Left ventricle myocardium inferior (tissue), 1 donor: ENCODE measurements around the gene PLCB1. TPM values are rescaled to one million over a fixed set of nuclear protein-coding genes. Genes with fewer than 3 reads are reported as not detected.

Experiments used
- DNase-seq: peaks from one replicate; pipeline ENCODE4 v3.0.0-alpha.2; 2020
- H3K27ac ChIP-seq: fragments of 200-600 bp; replicated peaks from 2 replicates; pipeline ENCODE4 v1.8.0; 2021
- H3K27me3 ChIP-seq: fragments of 200-600 bp; 2 replicates; pipeline ENCODE4 v1.8.0; 2021; ENCODE audit warnings: low read depth
- H3K36me3 ChIP-seq: fragments of 200-600 bp; 2 replicates; pipeline ENCODE4 v1.8.0; 2021
- H3K4me1 ChIP-seq: fragments of 200-600 bp; 2 replicates; pipeline ENCODE4 v1.8.0; 2021
- H3K4me3 ChIP-seq: fragments of 200-600 bp; 2 replicates; pipeline ENCODE4 v1.8.0; 2021; ENCODE audit warnings: mild to moderate bottlenecking, moderate library complexity
- H3K9me3 ChIP-seq: fragments of 200-600 bp; replicated peaks from 2 replicates; pipeline ENCODE4 v1.8.0; 2021
- intact Hi-C: fragments of 100-400 bp; cut with micrococcal nuclease; formaldehyde crosslinking; loops from one replicate; pipeline ENCODE4 v1.11.0; 2022
- total RNA-seq: library from RNA; stranded (reverse); fragmentation: NEBNext Ultra II Directional; extraction: Animal tissue kit (Norgen Biotek cat#: 25700); gene quantifications from one replicate; pipeline ENCODE4 v1.2.1, GENCODE V29; 2021
- TF ChIP-seq, protein P1 (sequence below): fragments of 200-600 bp; IDR thresholded peaks from 2 replicates; pipeline ENCODE4 v1.8.0; 2021; ENCODE audit warnings: antibody characterized with exemption, mild to moderate bottlenecking, borderline replicate concordance
- donor health status: DM: no; HTN: yes; CAD: no; lungs with severe emphysema.

PLCB1 gene
- total RNA-seq, 1 donor from 2014 or later: 6.0 TPM

DNA sequence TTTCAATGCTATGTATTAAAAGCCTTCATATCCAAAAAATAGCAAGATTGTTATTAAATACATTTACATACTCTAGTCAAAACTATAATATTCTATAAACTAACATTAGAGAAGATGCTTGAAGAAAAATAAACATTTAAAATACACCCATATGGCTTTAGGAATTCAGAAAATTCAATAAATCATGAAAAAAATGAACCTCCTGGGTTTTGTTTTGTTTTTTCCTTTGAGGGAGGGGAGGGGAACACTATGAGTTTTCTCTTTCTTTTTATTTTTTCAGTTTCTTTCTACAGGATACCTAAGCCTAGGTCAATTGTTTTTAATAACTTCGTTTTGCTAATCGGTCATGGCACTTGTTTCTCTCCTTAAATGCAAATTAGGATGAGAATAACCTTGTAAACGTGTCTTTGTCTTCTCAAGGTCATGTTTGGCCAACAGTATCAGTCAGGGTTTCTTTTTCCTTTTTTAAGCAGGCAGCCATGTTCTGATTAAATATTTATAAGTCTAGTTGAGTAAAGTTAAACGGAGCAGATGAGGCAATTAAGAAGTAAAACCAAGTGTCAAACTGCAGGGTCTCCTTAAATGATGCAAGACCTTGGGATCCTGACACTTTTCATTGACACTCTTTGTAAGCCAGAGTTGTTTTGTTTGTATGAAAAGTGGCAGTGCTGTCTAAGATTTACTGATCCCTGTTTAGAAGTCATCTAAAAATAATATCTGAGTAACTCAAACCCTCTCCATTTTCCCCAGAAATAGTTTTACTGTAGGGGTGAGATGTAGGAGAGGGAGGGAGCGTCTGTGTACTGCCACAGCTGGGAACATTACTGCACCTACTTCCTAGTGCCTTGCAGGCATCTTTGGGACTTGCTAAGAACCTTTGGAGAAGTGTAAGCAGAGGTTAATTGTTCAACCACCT, 392.3 kb downstream of the PLCB1 start:
- Histone ChIP-seq H3K4me3 (no peak overlapping the region), H3K27ac (no peak overlapping the region), H3K9me3 (no peaks in the 10 kb centered on the region), H3K27me3 (no peaks in the 10 kb centered on the region), H3K36me3 (no peaks in the 10 kb centered on the region), H3K4me1 (peaks cover 5% of the 10 kb centered on the region)
- intact Hi-C loops: no loop called here
- TF ChIP-seq, protein P1, sequence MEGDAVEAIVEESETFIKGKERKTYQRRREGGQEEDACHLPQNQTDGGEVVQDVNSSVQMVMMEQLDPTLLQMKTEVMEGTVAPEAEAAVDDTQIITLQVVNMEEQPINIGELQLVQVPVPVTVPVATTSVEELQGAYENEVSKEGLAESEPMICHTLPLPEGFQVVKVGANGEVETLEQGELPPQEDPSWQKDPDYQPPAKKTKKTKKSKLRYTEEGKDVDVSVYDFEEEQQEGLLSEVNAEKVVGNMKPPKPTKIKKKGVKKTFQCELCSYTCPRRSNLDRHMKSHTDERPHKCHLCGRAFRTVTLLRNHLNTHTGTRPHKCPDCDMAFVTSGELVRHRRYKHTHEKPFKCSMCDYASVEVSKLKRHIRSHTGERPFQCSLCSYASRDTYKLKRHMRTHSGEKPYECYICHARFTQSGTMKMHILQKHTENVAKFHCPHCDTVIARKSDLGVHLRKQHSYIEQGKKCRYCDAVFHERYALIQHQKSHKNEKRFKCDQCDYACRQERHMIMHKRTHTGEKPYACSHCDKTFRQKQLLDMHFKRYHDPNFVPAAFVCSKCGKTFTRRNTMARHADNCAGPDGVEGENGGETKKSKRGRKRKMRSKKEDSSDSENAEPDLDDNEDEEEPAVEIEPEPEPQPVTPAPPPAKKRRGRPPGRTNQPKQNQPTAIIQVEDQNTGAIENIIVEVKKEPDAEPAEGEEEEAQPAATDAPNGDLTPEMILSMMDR: no peak
- DNase-seq: no peak

DNA sequence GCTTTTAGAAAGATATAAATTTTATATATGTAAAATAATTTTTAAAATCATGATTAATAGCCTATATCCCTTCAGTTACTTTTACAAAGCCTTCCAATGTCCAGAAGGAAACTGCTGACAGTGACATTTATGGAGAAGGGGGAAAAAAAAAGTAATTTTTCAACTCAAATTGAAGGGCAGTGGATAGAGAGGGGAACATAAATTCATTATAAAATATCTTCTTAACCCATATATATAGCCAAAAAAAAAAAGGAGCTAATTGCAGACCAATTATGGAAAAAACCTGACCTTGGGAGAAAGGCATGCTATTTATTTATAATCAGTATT, 392.9 kb downstream of the PLCB1 start:
- TF ChIP-seq, protein P1: no peak
- Histone ChIP-seq H3K4me1 (peaks cover 4% of the 10 kb centered on the region), H3K4me3 (no peak overlapping the region), H3K36me3 (no peaks in the 10 kb centered on the region), H3K27me3 (no peaks in the 10 kb centered on the region), H3K9me3 (no peaks in the 10 kb centered on the region), H3K27ac (no peak overlapping the region)
- intact Hi-C loops: no loop called here
- DNase-seq: no peak

GRCh38 chr20:8526610-8527009, 394.5 kb downstream of the PLCB1 start:
- Histone ChIP-seq H3K9me3 (no peaks in the 10 kb centered on the region), H3K27ac (no peak overlapping the region), H3K4me3 (no peak overlapping the region), H3K4me1 (peaks cover 4% of the 10 kb centered on the region), H3K27me3 (no peaks in the 10 kb centered on the region), H3K36me3 (no peaks in the 10 kb centered on the region)
- DNase-seq: no peak
- TF ChIP-seq, protein P1: no peak
- intact Hi-C loops: no loop called here

DNA sequence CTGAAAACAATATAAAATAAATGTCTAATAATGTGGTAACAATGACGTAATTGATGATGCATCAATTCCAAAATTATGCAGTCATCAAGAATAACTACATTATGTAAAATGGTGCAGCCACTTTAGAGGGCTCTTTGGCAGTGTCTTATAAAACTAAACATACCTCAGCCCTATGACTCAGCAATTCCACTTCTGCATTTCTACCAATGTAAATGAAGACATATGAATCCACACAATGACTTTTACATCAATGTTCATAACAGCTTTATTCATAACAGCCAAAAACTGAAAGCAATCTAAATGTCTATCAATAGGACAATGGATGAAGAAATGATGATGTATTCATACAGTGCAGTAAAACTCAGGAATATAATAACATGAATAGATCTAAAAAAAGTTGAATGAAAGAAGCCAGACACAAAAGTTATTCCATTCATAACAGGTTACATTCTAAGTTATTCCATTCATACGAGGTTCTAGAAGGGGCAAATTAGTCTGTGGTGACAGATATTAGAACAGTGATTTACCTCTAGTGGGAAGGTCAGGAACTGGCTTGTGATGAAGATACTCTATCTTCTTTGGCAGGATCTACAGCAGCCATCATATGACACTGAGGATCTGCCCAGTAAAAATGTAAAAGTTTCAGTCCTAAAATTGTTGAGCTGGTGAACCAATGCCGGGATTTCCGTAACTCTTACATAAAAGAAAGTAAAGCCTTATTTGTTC, 396.1 kb downstream of the PLCB1 start:
- H3K27ac ChIP-seq: no peak overlapping the region
- no peaks in the 10 kb centered on the region for H3K36me3 ChIP-seq
- H3K4me3 ChIP-seq: no peak overlapping the region
- intact Hi-C loops: no loop called here
- no peaks in the 10 kb centered on the region for H3K27me3 ChIP-seq
- H3K4me1 ChIP-seq: peaks cover 4% of the 10 kb centered on the region
- TF ChIP-seq, protein P1: no peak
- H3K9me3 ChIP-seq: no peaks in the 10 kb centered on the region
- DNase-seq: no peak

DNA sequence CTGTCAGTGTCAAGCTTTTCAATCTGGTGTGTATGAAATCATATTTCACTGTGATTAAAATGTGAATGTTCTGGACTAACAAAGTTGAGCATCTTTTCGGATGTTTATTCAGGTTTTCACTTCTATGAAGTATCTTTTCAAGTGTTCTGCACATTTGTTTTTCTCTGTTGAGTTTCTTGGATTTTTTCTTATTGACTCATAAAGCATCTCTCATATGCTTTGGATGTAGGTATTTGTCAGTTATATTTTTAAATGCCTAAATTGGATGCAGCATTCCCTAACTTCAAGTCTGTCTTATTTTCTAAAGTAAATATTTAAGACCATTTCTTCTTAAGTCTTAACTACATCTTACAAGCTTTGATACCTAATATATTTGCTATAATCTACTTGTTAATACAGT, 398.0 kb downstream of the PLCB1 start:
- Histone ChIP-seq H3K4me1 (peaks cover 7% of the 10 kb centered on the region), H3K36me3 (no peaks in the 10 kb centered on the region), H3K9me3 (no peaks in the 10 kb centered on the region), H3K27me3 (no peaks in the 10 kb centered on the region), H3K27ac (no peak overlapping the region), H3K4me3 (no peak overlapping the region)
- intact Hi-C loops: no loop called here
- TF ChIP-seq, protein P1: no peak
- DNase-seq: no peak
